ENCODE measurements around the gene QPCTL.

QPCTL gene

GRCh38 chr19:45692187-45693105 is at the start of gene QPCTL:
Gene QPCTL, plus strand, starts transcription at chr19:45692666. Its CDS starts 38 bp downstream, at chr19:45692704.
- Histone ChIP-seq H3K27me3 (replicated peaks; ENCODE audit: control insufficient read depth, insufficient read depth, low read length) (no peaks in the 10 kb centered on the region), H3K36me3 (ENCODE audit: control insufficient read depth, insufficient read depth, low read length, severe bottlenecking) (peaks cover 12% of the 10 kb centered on the region)

GRCh38 chr19:45643024-45643926 is 49.2 kb upstream of the QPCTL start:
- peak; percentile 86 for DNase-seq (ENCODE audit: low read depth)
- no peaks in the 10 kb centered on the region for H3K36me3 ChIP-seq (ENCODE audit: control insufficient read depth, insufficient read depth, low read length, severe bottlenecking)
- H3K9me3 ChIP-seq (ENCODE audit: control insufficient read depth, low read length): no peaks in the 10 kb centered on the region
- peaks cover 8% of the 10 kb centered on the region for H3K27me3 ChIP-seq (replicated peaks; ENCODE audit: control insufficient read depth, insufficient read depth, low read length)
- H3K4me1 ChIP-seq (ENCODE audit: control insufficient read depth, insufficient read depth, low read length): peaks cover 22% of the 10 kb centered on the region
- H3K9ac ChIP-seq (ENCODE audit: low read length): no peak overlapping the region
- peak overlapping the region; percentile 41 for H3K4me3 ChIP-seq (ENCODE audit: low read length)

More at GRCh38 chr19:45692187-45693105, at the start of gene QPCTL:
- DNase-seq (ENCODE audit: low read depth): peak; percentile 99
- Histone ChIP-seq H3K9ac (ENCODE audit: low read length) (peak within 1 kb of the TSS; percentile 94), H3K4me3 (ENCODE audit: low read length) (peak within 1 kb of the TSS; percentile 94), H3K9me3 (ENCODE audit: control insufficient read depth, low read length) (no peaks in the 10 kb centered on the region), H3K4me1 (ENCODE audit: control insufficient read depth, insufficient read depth, low read length) (peaks cover 8% of the 10 kb centered on the region)

- H3K4me3 ChIP-seq (ENCODE audit: low read length): no peak overlapping the region
- H3K9me3 ChIP-seq (ENCODE audit: control insufficient read depth, low read length): no peaks in the 10 kb centered on the region
- H3K9ac ChIP-seq (ENCODE audit: low read length): no peak overlapping the region
- peaks cover 8% of the 10 kb centered on the region for H3K27me3 ChIP-seq (replicated peaks; ENCODE audit: control insufficient read depth, insufficient read depth, low read length)
- no peaks in the 10 kb centered on the region for H3K36me3 ChIP-seq (ENCODE audit: control insufficient read depth, insufficient read depth, low read length, severe bottlenecking)
- H3K4me1 ChIP-seq (ENCODE audit: control insufficient read depth, insufficient read depth, low read length): peaks cover 16% of the 10 kb centered on the region
- DNase-seq (ENCODE audit: low read depth): no peak
Observed at GRCh38 chr19:45643927-45644771, 48.3 kb upstream of the QPCTL start.

- H3K4me3 ChIP-seq (ENCODE audit: low read length): no peak overlapping the region
- no peak for DNase-seq (ENCODE audit: low read depth)
Observed at GRCh38 chr19:45645068-45645630, 47.3 kb upstream of the QPCTL start.

GRCh38 chr19:45645631-45646344 is 46.7 kb upstream of the QPCTL start:
- Histone ChIP-seq H3K4me3 (ENCODE audit: low read length) (peak overlapping the region; percentile 61), H3K27me3 (replicated peaks; ENCODE audit: control insufficient read depth, insufficient read depth, low read length) (peaks cover 8% of the 10 kb centered on the region), H3K9me3 (ENCODE audit: control insufficient read depth, low read length) (no peaks in the 10 kb centered on the region), H3K9ac (ENCODE audit: low read length) (no peak overlapping the region), H3K4me1 (ENCODE audit: control insufficient read depth, insufficient read depth, low read length) (peaks cover 16% of the 10 kb centered on the region), H3K36me3 (ENCODE audit: control insufficient read depth, insufficient read depth, low read length, severe bottlenecking) (no peaks in the 10 kb centered on the region)
- DNase-seq (ENCODE audit: low read depth): peak; percentile 95

More at GRCh38 chr19:45645068-45645630, 47.3 kb upstream of the QPCTL start:
- H3K27me3 ChIP-seq (replicated peaks; ENCODE audit: control insufficient read depth, insufficient read depth, low read length): peaks cover 8% of the 10 kb centered on the region
- no peak overlapping the region for H3K9ac ChIP-seq (ENCODE audit: low read length)
- no peaks in the 10 kb centered on the region for H3K36me3 ChIP-seq (ENCODE audit: control insufficient read depth, insufficient read depth, low read length, severe bottlenecking)
- H3K9me3 ChIP-seq (ENCODE audit: control insufficient read depth, low read length): no peaks in the 10 kb centered on the region
- peaks cover 16% of the 10 kb centered on the region for H3K4me1 ChIP-seq (ENCODE audit: control insufficient read depth, insufficient read depth, low read length)

GRCh38 chr19:45646345-45646698 is 46.1 kb upstream of the QPCTL start:
- H3K9ac ChIP-seq (ENCODE audit: low read length): no peak overlapping the region
- peaks cover 14% of the 10 kb centered on the region for H3K4me1 ChIP-seq (ENCODE audit: control insufficient read depth, insufficient read depth, low read length)
- H3K27me3 ChIP-seq (replicated peaks; ENCODE audit: control insufficient read depth, insufficient read depth, low read length): peaks cover 8% of the 10 kb centered on the region
- H3K36me3 ChIP-seq (ENCODE audit: control insufficient read depth, insufficient read depth, low read length, severe bottlenecking): no peaks in the 10 kb centered on the region
- H3K4me3 ChIP-seq (ENCODE audit: low read length): peak overlapping the region; percentile 61
- DNase-seq (ENCODE audit: low read depth): no peak
- H3K9me3 ChIP-seq (ENCODE audit: control insufficient read depth, low read length): no peaks in the 10 kb centered on the region

- no peak for DNase-seq (ENCODE audit: low read depth)
- Histone ChIP-seq H3K36me3 (ENCODE audit: control insufficient read depth, insufficient read depth, low read length, severe bottlenecking) (no peaks in the 10 kb centered on the region), H3K4me3 (ENCODE audit: low read length) (no peak overlapping the region), H3K9ac (ENCODE audit: low read length) (no peak overlapping the region), H3K4me1 (ENCODE audit: control insufficient read depth, insufficient read depth, low read length) (peaks cover 4% of the 10 kb centered on the region), H3K9me3 (ENCODE audit: control insufficient read depth, low read length) (no peaks in the 10 kb centered on the region), H3K27me3 (replicated peaks; ENCODE audit: control insufficient read depth, insufficient read depth, low read length) (no peaks in the 10 kb centered on the region)
Observed at GRCh38 chr19:45650722-45651121, 41.7 kb upstream of the QPCTL start.

- Histone ChIP-seq H3K9me3 (ENCODE audit: control insufficient read depth, low read length) (no peaks in the 10 kb centered on the region), H3K27me3 (replicated peaks; ENCODE audit: control insufficient read depth, insufficient read depth, low read length) (peaks cover 1% of the 10 kb centered on the region), H3K36me3 (ENCODE audit: control insufficient read depth, insufficient read depth, low read length, severe bottlenecking) (no peaks in the 10 kb centered on the region), H3K9ac (ENCODE audit: low read length) (no peak overlapping the region), H3K4me3 (ENCODE audit: low read length) (no peak overlapping the region), H3K4me1 (ENCODE audit: control insufficient read depth, insufficient read depth, low read length) (no peaks in the 10 kb centered on the region)
- DNase-seq (ENCODE audit: low read depth): no peak
Observed at GRCh38 chr19:45653634-45654033, 38.8 kb upstream of the QPCTL start.

GRCh38 chr19:45655073-45655472 is 37.4 kb upstream of the QPCTL start:
- no peak for DNase-seq (ENCODE audit: low read depth)
- Histone ChIP-seq H3K4me3 (ENCODE audit: low read length) (no peak overlapping the region), H3K27me3 (replicated peaks; ENCODE audit: control insufficient read depth, insufficient read depth, low read length) (peaks cover 11% of the 10 kb centered on the region), H3K36me3 (ENCODE audit: control insufficient read depth, insufficient read depth, low read length, severe bottlenecking) (no peaks in the 10 kb centered on the region), H3K9ac (ENCODE audit: low read length) (no peak overlapping the region), H3K4me1 (ENCODE audit: control insufficient read depth, insufficient read depth, low read length) (no peaks in the 10 kb centered on the region), H3K9me3 (ENCODE audit: control insufficient read depth, low read length) (no peaks in the 10 kb centered on the region)
